GM21717 (cell line): ENCODE measurements around the gene OLFM3.

Experiments
- ATAC-seq: cut with Tn5 transposase; IDR thresholded peaks from one replicate; pipeline ENCODE4 v1.9.1; 2021; ENCODE audit warnings: mild to moderate bottlenecking, moderate library complexity; ENCODE audit not compliant: unreplicated experiment

Gene OLFM3

GRCh38 chr1:101953623-101954022 is 43.1 kb downstream of the OLFM3 start:
- no peak for ATAC-seq

- no peak for ATAC-seq
These were observed 50.8 kb downstream of the OLFM3 start for GRCh38 chr1:101945884-101946283.

GRCh38 chr1:101943237-101943636 is 53.5 kb downstream of the OLFM3 start:
- ATAC-seq, result no peak

GRCh38 chr1:101942516-101943193 is 54.1 kb downstream of the OLFM3 start:
- ATAC-seq, result no peak

GRCh38 chr1:101938681-101939080 is 58.0 kb downstream of the OLFM3 start:
- ATAC-seq, result no peak

- no peak for ATAC-seq
These were observed 67.4 kb downstream of the OLFM3 start for GRCh38 chr1:101929343-101929742.

GRCh38 chr1:101928829-101929228 is 67.9 kb downstream of the OLFM3 start:
- no peak for ATAC-seq

- ATAC-seq, result no peak
These were observed 72.0 kb downstream of the OLFM3 start for GRCh38 chr1:101924700-101925099.

- ATAC-seq, result no peak
These were observed 76.1 kb downstream of the OLFM3 start for GRCh38 chr1:101920577-101920976.

- no peak for ATAC-seq
These were observed 78.4 kb downstream of the OLFM3 start for GRCh38 chr1:101918277-101918676.

- no peak for ATAC-seq
These were observed 81.1 kb downstream of the OLFM3 start for GRCh38 chr1:101915597-101915996.

- no peak for ATAC-seq
These were observed 82.1 kb downstream of the OLFM3 start for GRCh38 chr1:101914473-101915242.

GRCh38 chr1:101911894-101912293 is 84.8 kb downstream of the OLFM3 start:
- ATAC-seq, result no peak

- ATAC-seq, result no peak
These were observed 87.7 kb downstream of the OLFM3 start for GRCh38 chr1:101908980-101909379.

GRCh38 chr1:101907264-101907663 is 89.5 kb downstream of the OLFM3 start:
- no peak for ATAC-seq

GRCh38 chr1:101905283-101905835 is 91.4 kb downstream of the OLFM3 start:
- ATAC-seq, result no peak

- no peak for ATAC-seq
These were observed 94.5 kb downstream of the OLFM3 start for GRCh38 chr1:101902199-101902598.

GRCh38 chr1:101898137-101898536 is 98.6 kb downstream of the OLFM3 start:
- ATAC-seq, result no peak

- no peak for ATAC-seq
These were observed 112.1 kb downstream of the OLFM3 start for GRCh38 chr1:101884621-101885020.

- no peak for ATAC-seq
These were observed 120.8 kb downstream of the OLFM3 start for GRCh38 chr1:101875891-101876290.

GRCh38 chr1:101873672-101874071 is 123.1 kb downstream of the OLFM3 start:
- no peak for ATAC-seq

- no peak for ATAC-seq
These were observed 136.8 kb downstream of the OLFM3 start for GRCh38 chr1:101859941-101860340.
